GM10266 (cell line): ENCODE data around the gene CTNNA2.
A peak's percentile ranks its signal among the peaks of the same experiment; 100 is the strongest.

ENCODE experiments used
- DNase-seq: peaks from one replicate; pipeline ENCODE4 v3.0.0; 2012; ENCODE audit errors: extremely low spot score
- TF ChIP-seq, protein P1 (sequence below): IDR thresholded peaks from 2 replicates; pipeline ENCODE4 v1.5.1; 2012; ENCODE audit warnings: mild to moderate bottlenecking, low read depth; ENCODE audit not compliant: control insufficient read depth, insufficient read depth; ENCODE audit errors: missing control alignments

CTNNA2 gene

DNA sequence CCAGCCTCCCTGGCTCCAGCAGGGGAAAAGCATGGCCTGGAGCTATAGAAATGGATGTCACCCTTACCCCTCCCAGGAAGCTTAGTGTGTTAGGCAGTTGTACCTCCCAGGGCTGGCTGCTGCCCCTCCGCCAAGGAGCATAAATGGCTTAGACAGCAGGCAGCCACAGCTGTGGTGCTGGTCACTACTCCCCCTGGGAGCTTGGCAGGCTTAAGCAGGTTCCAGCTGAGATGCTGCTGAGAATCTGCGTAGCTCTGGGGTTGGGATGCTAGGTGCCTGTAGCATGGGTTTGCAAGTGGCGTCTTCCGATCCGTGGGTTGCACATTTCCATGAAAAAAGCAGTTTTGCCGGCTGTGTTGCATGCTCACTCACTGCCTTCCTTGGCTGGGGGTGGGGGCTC, 369.7 kb downstream of the CTNNA2 start:
- TF ChIP-seq, protein P1, sequence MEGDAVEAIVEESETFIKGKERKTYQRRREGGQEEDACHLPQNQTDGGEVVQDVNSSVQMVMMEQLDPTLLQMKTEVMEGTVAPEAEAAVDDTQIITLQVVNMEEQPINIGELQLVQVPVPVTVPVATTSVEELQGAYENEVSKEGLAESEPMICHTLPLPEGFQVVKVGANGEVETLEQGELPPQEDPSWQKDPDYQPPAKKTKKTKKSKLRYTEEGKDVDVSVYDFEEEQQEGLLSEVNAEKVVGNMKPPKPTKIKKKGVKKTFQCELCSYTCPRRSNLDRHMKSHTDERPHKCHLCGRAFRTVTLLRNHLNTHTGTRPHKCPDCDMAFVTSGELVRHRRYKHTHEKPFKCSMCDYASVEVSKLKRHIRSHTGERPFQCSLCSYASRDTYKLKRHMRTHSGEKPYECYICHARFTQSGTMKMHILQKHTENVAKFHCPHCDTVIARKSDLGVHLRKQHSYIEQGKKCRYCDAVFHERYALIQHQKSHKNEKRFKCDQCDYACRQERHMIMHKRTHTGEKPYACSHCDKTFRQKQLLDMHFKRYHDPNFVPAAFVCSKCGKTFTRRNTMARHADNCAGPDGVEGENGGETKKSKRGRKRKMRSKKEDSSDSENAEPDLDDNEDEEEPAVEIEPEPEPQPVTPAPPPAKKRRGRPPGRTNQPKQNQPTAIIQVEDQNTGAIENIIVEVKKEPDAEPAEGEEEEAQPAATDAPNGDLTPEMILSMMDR: no peak

DNA sequence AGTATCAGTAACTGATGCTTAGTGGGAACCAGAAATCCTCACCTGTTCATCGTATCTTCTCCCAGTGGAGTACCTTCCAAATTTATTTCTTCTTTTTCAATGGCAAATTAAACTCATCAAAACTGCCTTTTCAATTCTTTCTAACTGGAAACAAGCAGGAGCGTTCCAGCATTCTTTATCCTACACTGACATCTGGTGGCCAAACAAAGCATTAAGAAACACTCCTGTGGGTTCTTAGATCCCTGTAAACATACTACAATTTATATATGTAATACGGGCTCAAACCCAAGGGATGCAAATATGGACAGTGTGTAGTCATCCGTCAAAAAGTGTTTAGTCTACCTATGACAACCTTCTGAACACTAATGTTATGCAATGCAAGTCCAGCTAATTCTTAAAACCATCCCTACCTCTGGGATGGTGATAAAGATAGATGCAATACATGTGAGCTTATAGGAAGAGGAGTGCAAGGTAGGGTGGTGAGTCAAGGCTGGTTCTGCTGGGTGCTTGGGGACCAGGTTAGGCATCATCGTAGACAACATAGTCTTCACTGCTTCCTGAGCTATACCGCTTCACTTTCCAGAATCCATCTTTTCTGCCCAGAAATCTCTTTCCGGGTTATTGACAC, 375.0 kb downstream of the CTNNA2 start:
- TF ChIP-seq, protein P1: peak; percentile 75
- DNase-seq: peak; percentile 33

More for the DNA sequence above, 369.7 kb downstream of the CTNNA2 start:
- no peak for DNase-seq

DNA sequence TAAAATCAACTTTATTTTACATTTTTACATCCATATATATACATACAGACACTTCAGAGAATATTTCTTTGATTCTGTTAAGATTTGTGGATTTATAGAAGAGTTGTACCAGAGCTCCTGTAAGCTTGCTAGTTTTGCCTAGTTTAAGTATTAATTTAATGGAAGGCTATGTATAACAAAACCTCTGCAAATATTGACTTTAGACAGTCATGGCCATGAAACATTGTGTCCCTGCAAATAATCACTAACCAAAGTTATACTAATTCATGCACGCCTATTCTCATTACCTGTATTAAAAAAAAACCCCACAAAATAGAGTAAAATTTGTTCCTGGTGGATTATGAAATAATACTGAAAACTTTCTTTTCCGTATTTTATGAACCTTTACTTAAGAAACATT, 379.3 kb downstream of the CTNNA2 start:
- TF ChIP-seq, protein P1: no peak
- no peak for DNase-seq

DNA sequence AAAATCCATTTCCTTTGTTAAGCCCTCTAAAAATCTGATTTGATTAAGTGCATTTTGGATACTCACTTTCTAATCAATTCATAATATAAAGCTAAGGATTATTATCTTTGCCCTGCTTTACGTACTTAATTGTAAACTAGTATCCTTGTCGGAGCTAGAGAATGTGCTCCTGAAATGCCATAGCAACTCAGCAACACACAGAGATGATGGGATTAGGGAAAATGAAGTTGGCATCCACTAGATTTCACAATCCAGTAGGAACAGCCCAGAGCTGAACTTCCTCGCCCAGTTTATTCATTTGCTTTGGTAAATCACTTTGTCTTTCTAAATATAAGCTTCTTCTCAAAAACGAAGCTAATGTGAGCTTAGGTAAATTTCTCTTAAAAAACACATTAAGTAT, 386.3 kb downstream of the CTNNA2 start:
- TF ChIP-seq, protein P1: no peak
- DNase-seq: no peak

DNA sequence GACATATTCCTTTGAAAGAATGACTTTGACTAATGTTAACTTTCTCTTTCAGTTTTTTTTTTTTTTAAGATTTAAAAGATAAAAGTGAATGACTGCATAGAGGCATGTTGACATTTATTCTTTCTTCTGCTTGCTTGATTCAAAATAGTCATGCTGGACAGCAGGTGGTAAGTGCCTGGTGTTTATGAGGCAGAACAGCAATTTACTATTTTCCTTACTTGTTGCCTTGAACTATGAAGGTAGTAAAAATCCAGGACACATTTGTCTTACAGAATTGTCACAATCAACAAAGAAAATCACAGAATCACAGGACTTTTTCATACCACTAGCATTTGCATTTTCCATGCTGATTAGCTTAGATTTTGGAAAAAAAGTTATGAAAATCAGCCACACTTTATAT, 388.3 kb downstream of the CTNNA2 start:
- TF ChIP-seq, protein P1: no peak
- no peak for DNase-seq

DNA sequence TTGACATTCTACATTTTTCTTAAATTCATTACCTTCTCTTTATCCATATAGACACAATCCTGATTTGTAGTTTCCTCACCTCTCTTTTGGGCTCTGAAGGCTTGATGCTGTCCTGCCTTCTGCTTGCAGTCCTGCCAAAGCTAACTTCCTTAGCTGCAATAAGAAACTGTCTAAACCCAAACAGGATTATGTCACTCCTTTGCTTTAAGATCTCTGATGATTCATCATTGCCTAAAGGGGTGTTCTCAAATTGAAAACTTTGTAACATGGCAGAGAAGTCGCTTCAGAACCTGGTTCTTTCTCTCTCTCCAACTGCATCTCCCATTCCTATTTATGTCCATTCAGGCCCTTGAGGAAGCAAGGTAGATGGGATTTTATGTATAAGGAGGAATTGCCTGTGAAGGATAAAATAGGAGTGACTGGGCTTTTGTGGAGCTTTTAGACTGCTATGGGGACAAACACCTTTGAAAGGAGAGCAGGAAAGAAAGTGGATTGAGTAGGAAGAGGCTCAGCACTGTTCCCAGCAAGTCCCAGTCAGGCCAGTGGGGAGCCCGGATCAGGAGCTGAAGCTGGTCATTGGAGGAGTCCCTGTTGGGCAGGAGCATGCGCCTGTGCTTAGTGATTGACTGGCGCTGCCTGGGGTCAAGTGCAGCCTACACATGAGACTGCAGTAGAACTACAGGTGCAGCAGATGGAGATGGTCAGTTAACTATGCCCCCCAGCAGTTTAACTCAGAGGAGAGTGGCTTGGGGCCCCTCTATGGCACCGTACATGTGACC, 390.6 kb downstream of the CTNNA2 start:
- TF ChIP-seq, protein P1: no peak
- no peak for DNase-seq
